NCI-H1694 (cell line): ENCODE results near the gene MPO.

ENCODE experiments used
- DNase-seq: peaks from one replicate; lab custom pipeline; 2025; lab: John Stamatoyannopoulos, UW

The MPO gene

DNA sequence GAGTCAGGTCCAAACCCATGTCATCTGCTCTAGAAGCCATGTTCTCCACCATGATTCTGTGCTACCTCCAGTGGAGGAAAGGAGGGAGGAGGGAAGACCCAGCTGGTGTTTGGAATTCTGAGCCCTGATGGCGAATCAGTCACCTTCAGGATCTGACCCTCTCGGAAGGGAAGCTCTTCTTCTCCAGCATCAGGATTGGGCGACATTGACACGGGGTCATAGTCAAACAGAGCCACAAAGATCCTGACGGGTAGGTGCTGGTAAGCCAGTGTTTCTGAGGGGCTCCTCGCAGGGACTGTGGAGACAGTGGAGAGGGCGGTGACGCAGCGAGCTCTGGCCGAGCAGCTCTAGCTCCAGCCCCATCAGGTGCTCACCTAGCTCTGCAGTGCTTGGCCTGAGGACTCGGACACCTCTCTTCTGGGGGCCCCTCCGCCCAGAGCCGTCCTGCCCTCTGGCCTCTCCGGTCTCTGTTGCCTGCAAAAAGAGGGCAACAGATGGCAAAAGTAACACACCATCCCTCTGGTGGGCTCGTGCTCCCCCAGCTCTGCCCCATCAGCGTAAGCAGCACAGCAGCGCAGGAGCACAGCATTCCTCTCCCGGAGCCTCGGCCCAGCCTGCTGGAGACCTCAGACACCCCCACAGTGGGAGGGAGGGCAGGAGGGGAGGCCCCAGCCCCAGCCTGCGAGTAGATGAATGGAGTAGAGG lies 26.9 kb upstream of the MPO start:
- no peak for DNase-seq

- DNase-seq, result no peak
These were observed 25.6 kb upstream of the MPO start for GRCh38 chr17:58306131-58306951.

- no peak for DNase-seq
These were observed 24.9 kb upstream of the MPO start for GRCh38 chr17:58305626-58306025.

DNA sequence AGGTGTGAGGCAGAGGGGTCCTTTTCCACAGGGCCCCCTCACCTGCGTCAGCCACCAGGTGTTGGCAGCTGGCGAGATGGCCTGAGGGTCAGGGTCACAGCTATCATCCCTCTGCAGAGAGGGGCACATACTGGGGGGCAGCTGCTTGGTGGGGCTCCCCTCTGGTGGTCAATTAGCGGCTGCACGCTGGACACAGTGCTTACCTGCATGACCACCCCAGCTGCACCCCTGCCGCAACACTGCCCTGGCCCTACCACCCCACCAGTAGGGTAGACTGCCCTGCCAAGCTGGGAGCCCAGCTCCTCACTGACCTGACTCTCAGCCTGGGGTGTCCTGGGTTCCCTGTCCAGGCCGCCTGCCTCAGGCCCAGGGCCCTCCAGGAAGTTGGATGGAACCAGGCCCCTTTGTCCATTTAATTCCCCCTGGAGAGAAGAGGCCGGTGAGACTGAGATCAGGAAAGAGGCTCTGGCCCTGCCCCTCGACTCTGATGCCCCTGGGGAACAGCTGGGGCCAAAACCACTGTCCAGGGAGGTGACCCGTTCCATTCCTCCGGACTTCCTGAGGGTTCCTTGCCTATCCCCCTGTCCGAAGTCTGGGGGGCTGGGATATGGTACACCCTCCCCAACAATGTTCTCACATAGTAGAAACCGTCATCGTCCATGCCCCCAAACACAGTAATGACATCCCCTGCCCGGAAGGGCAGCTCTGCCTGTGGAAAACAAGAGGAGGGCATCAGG lies 24.2 kb upstream of the MPO start:
- DNase-seq, result no peak

DNA sequence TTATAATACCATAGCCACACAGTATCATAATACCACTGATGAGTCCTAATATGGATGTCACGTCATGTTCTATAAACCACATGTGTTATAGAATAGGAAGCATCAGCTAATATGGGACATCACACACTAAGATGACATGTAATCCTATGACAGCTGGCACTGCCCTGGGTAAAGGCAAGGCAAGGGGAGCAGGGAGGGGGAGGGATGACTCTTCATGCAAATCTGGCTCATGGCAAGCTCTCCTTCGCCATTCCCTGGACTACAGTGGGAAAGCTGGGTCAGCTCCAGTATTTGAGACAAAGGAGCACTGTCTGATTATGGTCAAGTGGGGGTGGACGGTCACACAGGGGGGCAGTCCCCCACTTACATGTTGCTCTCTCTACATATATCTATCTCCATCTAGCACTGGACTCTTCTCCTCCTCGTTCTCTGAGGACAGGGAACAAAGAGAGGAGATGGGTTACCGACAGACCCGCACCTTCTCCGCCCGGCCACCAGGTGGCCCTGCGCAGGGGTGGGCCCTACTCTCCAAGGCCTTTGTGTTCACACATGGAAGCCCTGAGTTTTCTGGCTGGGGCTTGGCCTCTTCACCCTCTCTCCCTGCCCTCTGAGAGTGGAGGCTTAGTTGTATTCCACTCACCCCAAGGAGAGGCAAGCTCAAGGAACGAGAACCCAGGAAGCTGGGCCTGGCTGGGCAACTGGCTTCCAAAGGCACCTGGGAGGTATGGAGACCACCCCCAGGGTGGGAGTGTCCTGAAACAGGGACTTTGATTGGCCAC lies 23.4 kb upstream of the MPO start:
- DNase-seq, result peak; percentile 78

- no peak for DNase-seq
These were observed 22.3 kb upstream of the MPO start for GRCh38 chr17:58302919-58303585.

DNA sequence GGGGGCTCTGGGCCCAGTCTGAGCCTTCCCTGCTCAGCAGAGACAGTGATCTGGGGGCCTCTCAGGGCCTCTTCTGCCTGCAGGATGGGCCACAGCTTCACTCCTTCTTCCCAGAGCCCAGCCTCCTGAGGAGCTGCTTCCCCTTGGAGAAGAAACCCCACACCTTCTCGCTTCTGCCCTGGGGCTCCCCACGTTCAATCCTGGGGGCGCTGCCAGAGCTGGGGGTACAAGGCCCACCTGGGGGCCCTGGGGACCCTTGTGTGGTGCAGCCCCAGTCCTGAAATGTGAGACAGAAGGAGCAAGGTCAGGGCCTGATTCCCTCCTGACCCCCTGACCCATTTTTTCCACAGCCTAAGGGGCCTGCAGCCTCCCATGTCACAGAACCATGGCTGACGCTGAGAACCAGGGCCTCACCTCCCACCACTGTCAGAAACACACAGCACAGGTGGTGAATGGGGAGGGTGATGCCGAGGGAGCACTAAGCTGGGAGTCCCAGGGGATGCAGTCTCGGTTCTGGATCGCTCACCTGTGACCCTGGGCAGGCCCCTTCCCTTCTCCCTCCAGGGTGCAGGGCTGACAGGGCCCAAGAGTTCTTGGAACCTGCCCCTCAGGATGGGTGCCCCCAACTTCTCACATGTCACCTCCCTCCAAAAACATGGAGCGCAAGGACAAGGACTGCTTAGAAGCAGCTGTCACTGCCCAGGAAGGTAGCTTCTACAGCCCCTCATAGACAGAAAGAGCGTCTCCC lies 21.6 kb upstream of the MPO start:
- DNase-seq, result no peak

- DNase-seq, result no peak
These were observed 20.9 kb upstream of the MPO start for GRCh38 chr17:58301504-58302150.

- DNase-seq, result no peak
These were observed 19.6 kb upstream of the MPO start for GRCh38 chr17:58300336-58300735.

- no peak for DNase-seq
These were observed 13.3 kb upstream of the MPO start for GRCh38 chr17:58294034-58294433.

DNA sequence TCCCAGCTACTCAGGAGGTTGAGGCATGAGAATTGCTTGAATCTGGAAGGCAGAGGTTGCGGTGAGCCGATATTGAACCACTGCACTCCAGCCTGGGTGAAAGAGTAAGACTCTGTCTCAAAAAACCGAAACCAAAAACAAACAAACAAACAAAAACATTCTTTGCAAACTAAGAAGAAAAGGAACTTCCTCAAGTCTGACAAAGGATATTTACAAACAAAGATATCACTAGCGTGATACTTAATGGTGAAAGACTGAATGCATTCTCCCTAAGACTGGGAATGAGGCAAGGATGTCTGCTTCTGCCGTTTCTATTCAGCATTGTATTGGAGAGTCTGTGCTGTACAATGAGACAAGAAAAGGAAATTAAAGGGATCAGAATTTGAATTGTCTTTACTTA lies 10.5 kb upstream of the MPO start:
- no peak for DNase-seq

- no peak for DNase-seq
These were observed 9.1 kb upstream of the MPO start for GRCh38 chr17:58289869-58290268.

DNA sequence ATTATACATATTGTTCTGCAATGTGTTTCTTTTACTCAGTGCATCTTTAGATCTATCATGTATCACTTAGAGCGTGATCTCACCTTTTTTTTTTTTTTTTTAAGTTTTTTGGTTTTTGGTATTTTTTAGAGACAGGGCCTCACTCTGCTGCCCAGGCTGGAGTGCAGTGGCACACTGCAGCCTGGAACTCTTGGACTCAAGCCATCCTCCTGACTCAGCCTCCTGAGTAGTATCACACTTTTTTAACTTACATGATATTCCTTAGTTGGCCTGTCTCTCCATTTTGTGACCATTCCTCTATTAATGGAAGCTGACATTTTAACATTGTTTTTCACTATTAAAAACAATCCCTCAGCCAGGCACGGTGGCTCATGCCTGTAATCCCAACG lies 4.7 kb upstream of the MPO start:
- no peak for DNase-seq

DNA sequence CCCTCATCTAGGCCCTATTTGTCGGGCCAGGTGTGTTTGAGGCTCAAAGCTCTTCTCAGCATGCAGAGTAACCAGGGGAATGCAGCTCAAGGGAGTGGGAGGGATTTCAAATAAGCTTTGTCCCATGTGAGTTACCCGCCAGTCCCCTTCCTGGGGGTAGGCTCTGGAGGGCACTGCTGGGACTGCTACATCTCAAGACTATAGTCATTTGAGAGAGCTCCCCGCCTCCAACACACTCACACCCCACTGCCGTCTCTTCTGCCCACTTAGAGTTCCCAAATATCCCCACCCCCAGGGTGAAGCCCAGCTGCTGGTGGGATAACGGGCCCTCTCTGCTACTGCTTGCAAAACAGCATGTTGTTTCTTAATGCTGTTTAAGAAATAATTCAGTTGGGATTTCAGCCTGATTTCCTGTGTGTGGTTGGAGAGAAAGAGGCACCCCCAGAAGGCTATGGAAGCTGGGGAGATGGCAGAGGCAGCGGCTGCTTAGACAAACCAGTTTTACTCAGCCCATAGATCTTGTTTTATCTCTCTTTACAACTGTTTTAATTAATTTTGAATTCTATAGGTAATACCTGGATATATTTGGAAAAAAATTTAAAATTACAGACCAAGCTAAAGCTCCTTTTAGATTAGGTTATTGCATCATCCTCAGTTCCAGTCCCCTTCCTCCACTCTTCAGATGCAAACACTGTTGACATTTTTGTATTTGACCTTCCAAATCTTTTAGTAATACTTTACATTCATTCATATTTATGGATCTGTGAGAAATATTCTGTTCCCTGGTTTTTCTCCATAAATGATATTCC lies 4.1 kb upstream of the MPO start:
- no peak for DNase-seq

- DNase-seq, result no peak
These were observed 3.2 kb upstream of the MPO start for GRCh38 chr17:58283674-58284612.

GRCh38 chr17:58282442-58282841 lies 1.7 kb upstream of the MPO start:
- no peak for DNase-seq

DNA sequence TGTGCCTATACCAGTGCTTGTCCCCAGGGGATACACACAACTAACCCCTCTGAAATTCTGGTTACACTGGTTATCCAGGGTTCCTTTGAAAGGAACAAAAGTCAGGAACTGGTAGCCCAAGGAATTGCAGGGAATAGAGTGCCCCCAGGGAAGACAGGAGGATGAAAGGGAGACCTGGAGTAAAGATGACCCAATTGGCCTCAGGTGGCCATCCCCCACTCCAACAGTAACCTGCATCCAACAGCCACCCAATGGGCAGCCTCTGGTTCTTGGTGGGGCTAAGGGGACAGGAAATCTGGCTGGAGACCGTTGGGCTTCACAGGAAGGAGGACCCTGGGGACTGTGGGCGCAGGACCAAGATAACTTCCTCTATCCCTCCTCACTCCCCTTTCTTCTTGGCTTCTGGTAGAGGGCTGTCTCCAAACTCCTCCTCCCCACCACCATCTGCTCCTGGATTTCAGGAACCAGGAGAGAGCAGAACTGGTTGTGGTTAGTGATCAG lies 826 bp upstream of the MPO start:
- no peak for DNase-seq
